Gastroesophageal sphincter (tissue), 4 donors: Measurements from ENCODE around the gene CHST14. TPM values are rescaled to one million over a fixed set of nuclear protein-coding genes. Genes with fewer than 3 reads are reported as not detected.

Source experiments
- ATAC-seq: fragments of 150-250 bp; one replicate; pipeline ENCODE4 v1.9.1; 2016; ENCODE audit warnings: mild to moderate bottlenecking, moderate library complexity
- H3K27ac ChIP-seq, 4 donors: fragments of 200-600 bp; sonication (generic) in 3 of 4; 1 replicate in 3 of 4; 2 replicates in 1 of 4; pipeline ENCODE4 v1.5.1; 2016 to 2019
- H3K27me3 ChIP-seq: fragments of 200-600 bp; sonication (generic); one replicate; pipeline ENCODE4 v1.5.1; 2019
- H3K36me3 ChIP-seq, 2 donors: fragments of 200-600 bp; sonication (generic); one replicate each; pipeline ENCODE4 v1.5.1; 2019; ENCODE audit warnings: control low read depth in 1 of 2
- H3K4me1 ChIP-seq, 3 donors: fragments of 200-600 bp; sonication (generic); 1 replicate in 2 of 3; 2 replicates in 1 of 3; pipeline ENCODE4 v1.5.1; 2016 to 2019; ENCODE audit warnings: control low read depth in 2 of 3
- H3K4me3 ChIP-seq, 2 donors: fragments of 200-600 bp; sonication (generic); one replicate each; pipeline ENCODE4 v1.5.1; 2019; ENCODE audit warnings: mild to moderate bottlenecking in 1 of 2, moderate library complexity in 1 of 2
- H3K9me3 ChIP-seq, 3 donors: fragments of 200-600 bp; sonication (generic); one replicate each; pipeline ENCODE4 v1.5.1; 2017 to 2019; ENCODE audit warnings: control low read depth in 2 of 3
- CTCF ChIP-seq, 4 experiments: fragments of 200-600 bp in 2 of 4; fragments of 450-650 bp in 2 of 4; sonication (generic) in 1 of 4; IDR thresholded peaks; one replicate each; pipeline ENCODE4 v1.5.1; 2017 to 2019; ENCODE audit warnings: antibody characterized with exemption in 4 of 4, mild to moderate bottlenecking in 2 of 4, moderate library complexity in 2 of 4
- EP300 ChIP-seq: sonication (generic); formaldehyde crosslinking; IDR thresholded peaks from one replicate; pipeline ENCODE4 v1.6.1; 2017; ENCODE audit warnings: antibody characterized with exemption, mild to moderate bottlenecking
- POLR2A ChIP-seq, 2 donors: fragments of 450-650 bp; IDR thresholded peaks; one replicate each; pipeline ENCODE4 v1.6.1; 2017; ENCODE audit warnings: antibody characterized with exemption in 2 of 2, mild to moderate bottlenecking in 2 of 2, moderate library complexity in 1 of 2
- POLR2AphosphoS5 ChIP-seq: sonication (generic); formaldehyde crosslinking; IDR thresholded peaks from one replicate; pipeline ENCODE4 v1.6.1; 2017; ENCODE audit warnings: antibody characterized with exemption
- WGBS, 2 donors: methylation state at CpG; one replicate each; pipeline ENCODE4 v1.1.5; 2018; ENCODE audit warnings: low coverage in 1 of 2; 5-methylcytosine and 5-hydroxymethylcytosine counted together
- total RNA-seq, 4 donors: library from RNA; depleted of rRNA; stranded (reverse); fragments of >200 nt; gene quantifications; one replicate each; pipeline ENCODE4 v1.1.0, GENCODE V29; 2016

Gene CHST14
- total RNA-seq, 4 donors from 2014 or later = 7.8 to 18.4 (median 11.7) TPM

- no peak for TF ChIP-seq POLR2A (IDR thresholded peaks at IDR 0.05)
- TF ChIP-seq EP300 = no peak
- TF ChIP-seq POLR2AphosphoS5 = no peak
- no peak for TF ChIP-seq CTCF (IDR thresholded peaks at IDR 0.05)
- peak; percentile 62 for ATAC-seq
- no peaks in the 10 kb centered on the region for H3K9me3 ChIP-seq
- no peaks in the 10 kb centered on the region for H3K27me3 ChIP-seq
- H3K4me3 ChIP-seq = peak overlapping the region; percentile 91 to 97
- peak overlapping the region; percentile 74 to 94 (median 92) for H3K27ac ChIP-seq
- no CpG with 5 or more reads among the region's 60 CpGs for WGBS, 2 donors
- H3K4me1 ChIP-seq = peaks cover 0 to 26% (median 12%) of the 10 kb centered on the region in 3 donors
- peaks cover 0 to 11% of the 10 kb centered on the region in 2 donors for H3K36me3 ChIP-seq
Observed at GRCh38 chr15:40471105-40471807, 472 bp downstream of the CHST14 start.

- Histone ChIP-seq H3K36me3 (peaks cover 0 to 6% of the 10 kb centered on the region in 2 donors), H3K27ac (peak overlapping the region in 3 of 4 donors; percentile 91 to 94 (median 94)), H3K27me3 (no peaks in the 10 kb centered on the region), H3K9me3 (no peaks in the 10 kb centered on the region), H3K4me3 (peak overlapping the region; percentile 91 to 97), H3K4me1 (peaks cover 0 to 26% (median 12%) of the 10 kb centered on the region in 3 donors)
- WGBS, 2 donors = 29% methylated on average over 7 of the region's 16 CpGs; no CpG with 5 or more reads in 1 of the 2 donors
- ATAC-seq = no peak
- TF ChIP-seq CTCF (IDR thresholded peaks at IDR 0.05) (no peak), EP300 (no peak), POLR2A (IDR thresholded peaks at IDR 0.05) (no peak), POLR2AphosphoS5 (no peak)
Observed at GRCh38 chr15:40471808-40472150, 995 bp downstream of the CHST14 start.

GRCh38 chr15:40472171-40472727 is 1.5 kb downstream of the CHST14 start:
- WGBS, 2 donors = 0% methylated on average over 1 of the region's 9 CpGs; no CpG with 5 or more reads in 1 of the 2 donors
- no peak for ATAC-seq
- H3K9me3 ChIP-seq = no peaks in the 10 kb centered on the region

GRCh38 chr15:40474581-40474980 is 3.8 kb downstream of the CHST14 start:
- Histone ChIP-seq H3K9me3 (no peaks in the 10 kb centered on the region), H3K4me1 (peaks cover 0 to 26% (median 12%) of the 10 kb centered on the region in 3 donors), H3K27ac (no peak overlapping the region), H3K27me3 (no peaks in the 10 kb centered on the region), H3K36me3 (no peaks in the 10 kb centered on the region), H3K4me3 (no peak overlapping the region)
- ATAC-seq = no peak
- WGBS, 2 donors = 83 to 89% methylated on average over 1 to 2 of the region's 8 CpGs
- TF ChIP-seq EP300 (no peak), CTCF (IDR thresholded peaks at IDR 0.05) (no peak), POLR2AphosphoS5 (no peak), POLR2A (IDR thresholded peaks at IDR 0.05) (no peak)

More at GRCh38 chr15:40472171-40472727, 1.5 kb downstream of the CHST14 start:
- Histone ChIP-seq H3K36me3 (peaks cover 0 to 1% of the 10 kb centered on the region in 2 donors), H3K27me3 (no peaks in the 10 kb centered on the region), H3K4me3 (peak overlapping the region in 1 of 2 donors; percentile 97), H3K4me1 (peaks cover 0 to 26% (median 12%) of the 10 kb centered on the region in 3 donors), H3K27ac (peak overlapping the region in 2 of 4 donors; percentile 91 to 94)
- no peak for TF ChIP-seq CTCF (IDR thresholded peaks at IDR 0.05)
- no peak for TF ChIP-seq POLR2A (IDR thresholded peaks at IDR 0.05)
- TF ChIP-seq EP300 = no peak
- TF ChIP-seq POLR2AphosphoS5 = no peak
